ENCODE measurements around the gene ARRDC4.

ARRDC4 gene

GRCh38 chr15:97998307-97999071, 38.0 kb downstream of the ARRDC4 start:
- DNase-seq (ENCODE audit: low read depth): no peak

- DNase-seq (ENCODE audit: low read depth): no peak
Observed at GRCh38 chr15:98000249-98001203, 40.0 kb downstream of the ARRDC4 start.

- no peak for DNase-seq (ENCODE audit: low read depth)
Observed at GRCh38 chr15:98001663-98002194, 41.2 kb downstream of the ARRDC4 start.

- no peak for DNase-seq (ENCODE audit: low read depth)
Observed at GRCh38 chr15:98002419-98002818, 41.9 kb downstream of the ARRDC4 start.

GRCh38 chr15:98002866-98003265, 42.4 kb downstream of the ARRDC4 start:
- no peak for DNase-seq (ENCODE audit: low read depth)

- no peak for DNase-seq (ENCODE audit: low read depth)
Observed at GRCh38 chr15:98003518-98003917, 43.0 kb downstream of the ARRDC4 start.

- no peak for DNase-seq (ENCODE audit: low read depth)
Observed at GRCh38 chr15:98003996-98004395, 43.5 kb downstream of the ARRDC4 start.

- no peak for DNase-seq (ENCODE audit: low read depth)
Observed at GRCh38 chr15:98005659-98006058, 45.2 kb downstream of the ARRDC4 start.

GRCh38 chr15:98009169-98009568, 48.7 kb downstream of the ARRDC4 start:
- DNase-seq (ENCODE audit: low read depth): no peak

- DNase-seq (ENCODE audit: low read depth): no peak
Observed at GRCh38 chr15:98009971-98010370, 49.5 kb downstream of the ARRDC4 start.

- DNase-seq (ENCODE audit: low read depth): no peak
Observed at GRCh38 chr15:98012354-98012753, 51.9 kb downstream of the ARRDC4 start.

GRCh38 chr15:98013631-98014030, 53.1 kb downstream of the ARRDC4 start:
- DNase-seq (ENCODE audit: low read depth): no peak

- no peak for DNase-seq (ENCODE audit: low read depth)
Observed at GRCh38 chr15:98017150-98017964, 56.9 kb downstream of the ARRDC4 start.

GRCh38 chr15:98018761-98019351, 58.4 kb downstream of the ARRDC4 start:
- no peak for DNase-seq (ENCODE audit: low read depth)
